GM12878 (cell line): ENCODE data around the gene CACNA1G. TPM values are rescaled to one million over a fixed set of nuclear protein-coding genes. Genes with fewer than 3 reads are reported as not detected.

ENCODE experiments used
- ATAC-seq: fragments of 200-7000 bp; cut with Tn5 transposase; 3 replicates; pipeline ENCODE4 v1.9.1; 2020; ENCODE audit warnings: mild to moderate bottlenecking, moderate library complexity
- BruUV-seq: library from RNA; stranded (reverse); fragments of 400-500 nt; replicated peaks from 2 replicates; lab custom pipeline; 2021; lab: Mats Ljungman, UMichigan
- CTCF ChIA-PET: fragments of 300-600 bp; sonication (Branson Sonifier 250); formaldehyde crosslinking; extraction: SDS; loops from one replicate; lab custom pipeline; 2021; ENCODE audit warnings: inconsistent platforms; lab: Yijun Ruan, JAX
- POLR2A ChIA-PET: fragments of 350-600 bp; formaldehyde crosslinking; extraction: SDS; loops from one replicate; lab custom pipeline; 2021; ENCODE audit warnings: inconsistent platforms; lab: Charles Lee
- RAD21 ChIA-PET: fragments of 300-600 bp; sonication (Branson Sonifier 250); formaldehyde crosslinking; loops from one replicate; lab custom pipeline; 2023; ENCODE audit warnings: antibody characterized with exemption; ENCODE audit not compliant: unreplicated experiment; lab: Charles Lee
- SMC1A ChIA-PET: fragments of 300-600 bp; sonication (Branson Sonifier 250); formaldehyde crosslinking; loops from one replicate; lab custom pipeline; 2023; ENCODE audit not compliant: unreplicated experiment, uncharacterized antibody; lab: Charles Lee
- DNase-seq: peaks from one replicate; pipeline ENCODE4 v3.0.0-alpha.2; 2011; ENCODE audit warnings: low read depth, low spot score
- FAIRE-seq: peaks from 3 replicates; lab custom pipeline; 2011; peaks lifted over from hg19 to GRCh38; lab: Jason Lieb, UNC
- H2AFZ ChIP-seq: 2 replicates; pipeline ENCODE4 v1.6.0; 2011; ENCODE audit warnings: low read depth, low read length, control low read depth; ENCODE audit not compliant: control insufficient read depth
- H3K27ac ChIP-seq: 2 replicates; pipeline ENCODE4 v1.5.1; 2011; ENCODE audit warnings: control low read depth; ENCODE audit not compliant: control insufficient read depth, insufficient read depth
- H3K27me3 ChIP-seq, 2 experiments: replicated peaks in 1 of 2; 2 replicates each; pipeline versions ENCODE4 v1.6.0 to v1.6.1; 2011; ENCODE audit warnings: low read length in 1 of 2; ENCODE audit not compliant: control insufficient read depth in 2 of 2, insufficient read depth in 2 of 2
- H3K36me3 ChIP-seq, 2 experiments: 2 replicates each; pipeline ENCODE4 v1.5.1; 2011; ENCODE audit warnings: low read length in 1 of 2; ENCODE audit not compliant: control insufficient read depth in 2 of 2, insufficient read depth in 2 of 2
- H3K4me1 ChIP-seq: 2 replicates; pipeline ENCODE4 v1.6.1; 2011; ENCODE audit warnings: mild to moderate bottlenecking, low read length, moderate library complexity, mixed read lengths; ENCODE audit not compliant: control insufficient read depth, insufficient read depth
- H3K4me2 ChIP-seq: 2 replicates; pipeline ENCODE4 v1.6.0; 2011; ENCODE audit warnings: control low read depth; ENCODE audit not compliant: control insufficient read depth, insufficient read depth
- H3K4me3 ChIP-seq: fragments of 200-600 bp; sonication (generic); 2 replicates; pipeline ENCODE4 v1.5.1; 2016
- H3K79me2 ChIP-seq: 2 replicates; pipeline ENCODE4 v1.6.0; 2011; ENCODE audit warnings: low read length; ENCODE audit not compliant: control insufficient read depth, insufficient read depth
- H3K9ac ChIP-seq: 2 replicates; pipeline ENCODE4 v1.8.0; 2011; ENCODE audit warnings: low read length, control low read depth, mixed read lengths; ENCODE audit not compliant: control insufficient read depth, insufficient read depth
- H3K9me3 ChIP-seq: replicated peaks from 3 replicates; pipeline ENCODE4 v1.5.1; 2011; ENCODE audit warnings: mild to moderate bottlenecking, low read length; ENCODE audit not compliant: control insufficient read depth, insufficient read depth
- H4K20me1 ChIP-seq: 2 replicates; pipeline ENCODE4 v1.6.0; 2011; ENCODE audit not compliant: control insufficient read depth, insufficient read depth
- CHD1 ChIP-seq: IDR thresholded peaks from 2 replicates; pipeline ENCODE4 v1.6.1; 2012; ENCODE audit warnings: low read depth, low read length, improper control_type of control experiment
- ELK1 ChIP-seq: IDR thresholded peaks from 2 replicates; pipeline ENCODE4 v1.6.1; 2012; ENCODE audit warnings: low read depth, low read length, improper control_type of control experiment
- FOS ChIP-seq: IDR thresholded peaks from 3 replicates; pipeline ENCODE4 v1.6.1; 2011; ENCODE audit warnings: borderline replicate concordance; ENCODE audit not compliant: insufficient read length; ENCODE audit errors: extremely low read depth
- HCFC1 ChIP-seq: fragments of 150-350 bp; IDR thresholded peaks from 2 replicates; pipeline ENCODE4 v1.6.1; 2014; ENCODE audit warnings: low read length
- JUND ChIP-seq: IDR thresholded peaks from 2 replicates; pipeline ENCODE4 v1.6.1; 2012; ENCODE audit warnings: low read depth, mild to moderate bottlenecking, low read length, improper control_type of control experiment, moderate library complexity
- KDM1A ChIP-seq: fragments of 200-600 bp; sonication (generic); IDR thresholded peaks from 2 replicates; pipeline ENCODE4 v1.6.1; 2016; ENCODE audit warnings: borderline replicate concordance
- LARP7 ChIP-seq: fragments of 450-650 bp; IDR thresholded peaks from 2 replicates; pipeline ENCODE4 v1.6.1; 2017; ENCODE audit warnings: mild to moderate bottlenecking
- MYC ChIP-seq: IDR thresholded peaks from 2 replicates; pipeline ENCODE4 v1.6.1; 2011; ENCODE audit warnings: mild to moderate bottlenecking, low read length, moderate library complexity, inconsistent platforms; ENCODE audit not compliant: insufficient read depth, insufficient replicate concordance, insufficient read length, severe bottlenecking
- NFYB ChIP-seq: IDR thresholded peaks from 2 replicates; pipeline ENCODE4 v1.6.1; 2011; ENCODE audit warnings: low read depth, mild to moderate bottlenecking, low read length, improper control_type of control experiment, moderate library complexity; ENCODE audit not compliant: insufficient read depth
- NR2F1 ChIP-seq: fragments of 450-650 bp; conservative IDR thresholded peaks from 2 replicates; pipeline ENCODE4 v1.6.1; 2017; ENCODE audit warnings: mild to moderate bottlenecking
- POLR2AphosphoS2 ChIP-seq: IDR thresholded peaks from 2 replicates; pipeline ENCODE4 v1.6.1; 2011; ENCODE audit warnings: low read depth, mild to moderate bottlenecking, low read length, improper control_type of control experiment, moderate library complexity
- RAD21 ChIP-seq: IDR thresholded peaks from 2 replicates; pipeline ENCODE4 v1.6.1; 2011; ENCODE audit warnings: mild to moderate bottlenecking, low read depth, low read length, moderate library complexity; ENCODE audit not compliant: insufficient read depth
- RBBP5 ChIP-seq: fragments of 200-600 bp; sonication (generic); conservative IDR thresholded peaks from 2 replicates; pipeline ENCODE4 v1.6.1; 2016
- SMC3 ChIP-seq: IDR thresholded peaks from 2 replicates; pipeline ENCODE4 v1.6.1; 2011; ENCODE audit warnings: low read length, improper control_type of control experiment, borderline replicate concordance
- STAT3 ChIP-seq: IDR thresholded peaks from 2 replicates; pipeline ENCODE4 v1.6.1; 2011; ENCODE audit warnings: low read depth, low read length, improper control_type of control experiment
- USF2 ChIP-seq: IDR thresholded peaks from 2 replicates; pipeline ENCODE4 v1.6.1; 2011; ENCODE audit warnings: low read depth, low read length, improper control_type of control experiment, borderline replicate concordance
- ZNF217 ChIP-seq: fragments of 450-650 bp; IDR thresholded peaks from 2 replicates; pipeline ENCODE4 v1.6.1; 2017; ENCODE audit warnings: antibody characterized with exemption, mild to moderate bottlenecking
- ZNF687 ChIP-seq: fragments of 450-650 bp; IDR thresholded peaks from 2 replicates; pipeline ENCODE4 v1.6.1; 2017; ENCODE audit warnings: mild to moderate bottlenecking, moderate library complexity
- WGBS: methylation state at CpG from one replicate; pipeline ENCODE4 v1.1.6; 2016; ENCODE audit warnings: low lambda C conversion rate; ENCODE audit not compliant: insufficient replicate concordance, insufficient coverage; ENCODE audit errors: missing lambda C conversion rate; 5-methylcytosine and 5-hydroxymethylcytosine counted together
- in situ Hi-C: fragments of 300-500 bp; cut with MboI; formaldehyde crosslinking; loops from 9 replicates; pipeline ENCODE4 v1.14.3; 2018; ENCODE audit warnings: mixed read lengths
- intact Hi-C: fragments of 100-400 bp; cut with micrococcal nuclease; formaldehyde crosslinking; loops from one replicate; pipeline ENCODE4 v1.14.2; 2022; ENCODE audit not compliant: unreplicated experiment
- polyA plus RNA-seq, 11 experiments: library from polyadenylated mRNA; depleted of rRNA in 4 of 11; unstranded in 6 of 11; stranded (reverse) in 5 of 11; fragments of >200 nt; fragmentation: Nextera tagmentation in 4 of 11; fragmentation: Illumina TruSeq in 1 of 11; extraction: Ambion mirVana in 4 of 11; extraction: Trizol in 1 of 11; gene quantifications; 1 replicate in 1 of 11; 2 replicates in 10 of 11; pipeline versions ENCODE4 v1.2.1 to v1.2.3, GENCODE V29; 2011 to 2016; ENCODE audit warnings: inconsistent platforms in 2 of 11, missing spikeins in 2 of 11, low read depth in 1 of 11
- total RNA-seq, 4 experiments: library from RNA; depleted of rRNA in 3 of 4; stranded (reverse); fragments of >200 nt in 3 of 4; fragmentation: Illumina TruSeq in 1 of 4; extraction: Trizol in 1 of 4; gene quantifications; 2 replicates each; pipeline versions ENCODE4 v1.2.1 to v1.2.3, GENCODE V29; 2013 to 2021

CACNA1G gene
- total and polyA plus RNA-seq, 10 of the 15 experiments (the other 5 are each of a cell fraction or from before 2014, with no cell fraction given), result 0.03 to 0.15 TPM; not detected in 8

GRCh38 chr17:50524838-50525237 lies 35.7 kb upstream of the CACNA1G start (continued):
- no peak for TF ChIP-seq NR2F1
- no peak for TF ChIP-seq JUND
- TF ChIP-seq HCFC1, result no peak
- no peak for TF ChIP-seq POLR2AphosphoS2

- no peak overlapping the region for H3K4me3 ChIP-seq
- in situ Hi-C loops (no loop called here), intact Hi-C loops (no loop called here)
- no peak overlapping the region for H3K4me2 ChIP-seq
- BruUV-seq, result no TSS peak
- H2AFZ ChIP-seq, result no peak overlapping the region
- ChIA-PET RAD21 (no interaction called here), SMC1A (no interaction called here), CTCF (no interaction called here), POLR2A (interaction anchor here (0.6 to 0.7 kb wide), 3 partner anchors 27 to 301 kb away, joined by 3 to 9 read pairs (median 3); no protein-coding TSS in a partner anchor)
- H3K27me3 ChIP-seq, result peaks cover 3 to 4% of the 10 kb centered on the region in 2 experiments; a peak in 3 of 4 replicates
- FAIRE-seq, result no peak
- H4K20me1 ChIP-seq, result no peaks in the 10 kb centered on the region
- ATAC-seq, result no peak
- H3K36me3 ChIP-seq, result no peaks in the 10 kb centered on the region
- TF ChIP-seq FOS, result no peak
- TF ChIP-seq MYC, result no peak
- no peak for TF ChIP-seq USF2
- TF ChIP-seq RAD21, result no peak
- TF ChIP-seq KDM1A, result no peak
- no peak for TF ChIP-seq ELK1
- TF ChIP-seq SMC3, result no peak
- TF ChIP-seq ZNF217, result no peak
- no peak for TF ChIP-seq ZNF687
- no peak for TF ChIP-seq JUND
- no peak for TF ChIP-seq CHD1
- TF ChIP-seq LARP7, result no peak
- no peak for TF ChIP-seq STAT3
- no peak for TF ChIP-seq NFYB
- no peak for TF ChIP-seq RBBP5
- H3K4me1 ChIP-seq, result no peaks in the 10 kb centered on the region
- no peaks in the 10 kb centered on the region for H3K79me2 ChIP-seq
- no peak overlapping the region for H3K9ac ChIP-seq
- H3K27ac ChIP-seq, result no peak overlapping the region
- no peak for DNase-seq
- H3K9me3 ChIP-seq, result no peaks in the 10 kb centered on the region
- 23% methylated on average over 5 of the region's 5 CpGs for WGBS
Observed at GRCh38 chr17:50527155-50527762, 33.3 kb upstream of the CACNA1G start.
